Lower leg skin (tissue), 3 donors: ENCODE data around the gene ADAM10.

Source experiments
- POLR2A ChIP-seq, 2 donors: fragments of 450-650 bp; IDR thresholded peaks; one replicate each; pipeline ENCODE4 v1.6.1; 2016 to 2017; ENCODE audit warnings: antibody characterized with exemption in 2 of 2, mild to moderate bottlenecking in 1 of 2, moderate library complexity in 1 of 2
- TF ChIP-seq, protein P1 (sequence below), 3 donors: fragments of 450-650 bp; IDR thresholded peaks; one replicate each; pipeline ENCODE4 v1.5.1; 2016; ENCODE audit warnings: antibody characterized with exemption in 3 of 3, mild to moderate bottlenecking in 3 of 3, moderate library complexity in 2 of 3

DNA sequence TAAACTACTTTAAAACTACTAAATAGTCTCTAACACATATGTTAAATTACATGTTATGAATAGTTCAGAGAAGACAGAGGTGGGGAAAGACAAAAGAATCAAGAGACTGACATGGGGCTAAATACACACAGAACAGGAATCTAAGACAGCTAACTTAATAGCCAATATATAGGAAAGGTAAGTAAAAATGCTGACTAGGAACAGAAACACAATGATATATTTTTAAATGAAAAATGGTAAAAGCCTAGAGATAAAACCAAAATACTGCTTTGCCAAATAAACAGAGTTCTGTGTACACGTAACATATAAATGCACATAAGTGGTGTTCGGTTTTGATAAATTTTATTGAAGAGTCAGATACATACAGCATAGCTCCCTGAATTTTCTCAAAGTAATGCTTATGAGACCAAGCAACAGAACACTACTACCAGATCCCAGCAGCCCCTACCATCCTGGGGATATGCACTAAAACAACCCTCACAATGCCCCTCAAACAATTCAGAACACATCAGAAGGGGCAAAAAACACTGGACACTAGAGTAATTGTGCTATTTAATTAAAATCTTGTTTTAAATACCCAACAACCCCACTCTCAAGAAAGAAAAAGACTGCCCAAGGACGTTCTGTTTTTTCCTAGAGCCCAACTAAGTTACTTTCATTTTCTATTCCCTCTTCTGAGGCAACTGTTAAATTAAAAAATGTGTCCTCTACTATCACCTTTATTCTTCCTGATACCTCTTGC, 121.1 kb downstream of the ADAM10 start:
- TF ChIP-seq, protein P1, sequence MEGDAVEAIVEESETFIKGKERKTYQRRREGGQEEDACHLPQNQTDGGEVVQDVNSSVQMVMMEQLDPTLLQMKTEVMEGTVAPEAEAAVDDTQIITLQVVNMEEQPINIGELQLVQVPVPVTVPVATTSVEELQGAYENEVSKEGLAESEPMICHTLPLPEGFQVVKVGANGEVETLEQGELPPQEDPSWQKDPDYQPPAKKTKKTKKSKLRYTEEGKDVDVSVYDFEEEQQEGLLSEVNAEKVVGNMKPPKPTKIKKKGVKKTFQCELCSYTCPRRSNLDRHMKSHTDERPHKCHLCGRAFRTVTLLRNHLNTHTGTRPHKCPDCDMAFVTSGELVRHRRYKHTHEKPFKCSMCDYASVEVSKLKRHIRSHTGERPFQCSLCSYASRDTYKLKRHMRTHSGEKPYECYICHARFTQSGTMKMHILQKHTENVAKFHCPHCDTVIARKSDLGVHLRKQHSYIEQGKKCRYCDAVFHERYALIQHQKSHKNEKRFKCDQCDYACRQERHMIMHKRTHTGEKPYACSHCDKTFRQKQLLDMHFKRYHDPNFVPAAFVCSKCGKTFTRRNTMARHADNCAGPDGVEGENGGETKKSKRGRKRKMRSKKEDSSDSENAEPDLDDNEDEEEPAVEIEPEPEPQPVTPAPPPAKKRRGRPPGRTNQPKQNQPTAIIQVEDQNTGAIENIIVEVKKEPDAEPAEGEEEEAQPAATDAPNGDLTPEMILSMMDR (IDR thresholded peaks at IDR 0.05): no peak
- no peak for TF ChIP-seq POLR2A (IDR thresholded peaks at IDR 0.05)
